ENCODE data around the gene HEXIM2. TPM values are rescaled to one million over a fixed set of nuclear protein-coding genes. Genes with fewer than 3 reads are reported as not detected.

Gene HEXIM2
- polyA plus RNA-seq, 4 donors = 8.7 to 19.3 (median 10.5) TPM

DNA sequence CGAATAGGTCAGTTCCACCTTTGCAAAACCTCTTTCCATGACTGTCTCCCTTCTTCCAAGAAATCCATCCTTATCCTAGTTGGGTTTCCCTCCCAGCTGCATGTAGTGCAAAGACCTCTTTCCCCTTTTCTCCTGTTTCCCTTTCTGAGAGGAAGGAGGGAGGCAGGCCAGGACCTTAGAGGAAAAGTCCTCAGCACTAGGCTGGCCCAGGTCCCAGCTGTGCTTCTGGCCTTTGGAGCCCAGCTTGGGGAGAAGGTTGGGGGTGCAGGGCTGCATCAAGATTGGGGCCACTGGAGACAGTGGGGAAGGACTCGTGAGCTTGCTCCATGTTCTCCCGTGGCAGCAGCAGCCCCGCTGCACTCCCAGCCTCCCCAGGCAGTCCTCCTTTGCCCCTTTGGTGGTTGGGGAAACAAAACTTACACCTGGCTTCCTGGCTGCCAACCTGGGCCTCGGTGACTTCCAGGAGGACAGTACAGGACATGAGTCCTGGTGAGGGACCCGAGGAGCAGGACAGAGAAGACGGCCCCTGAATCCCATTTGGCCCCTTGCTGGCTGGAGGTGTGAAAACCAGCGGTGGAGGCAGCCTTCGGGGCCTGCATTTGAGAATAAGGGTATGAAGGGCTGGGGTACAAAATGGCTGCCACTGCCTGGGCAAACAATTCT, 481 bp downstream of the HEXIM2 start:
- DNase-seq (ENCODE audit: low read depth in 4 of 4, low spot score in 3 of 4) = no peak

DNA sequence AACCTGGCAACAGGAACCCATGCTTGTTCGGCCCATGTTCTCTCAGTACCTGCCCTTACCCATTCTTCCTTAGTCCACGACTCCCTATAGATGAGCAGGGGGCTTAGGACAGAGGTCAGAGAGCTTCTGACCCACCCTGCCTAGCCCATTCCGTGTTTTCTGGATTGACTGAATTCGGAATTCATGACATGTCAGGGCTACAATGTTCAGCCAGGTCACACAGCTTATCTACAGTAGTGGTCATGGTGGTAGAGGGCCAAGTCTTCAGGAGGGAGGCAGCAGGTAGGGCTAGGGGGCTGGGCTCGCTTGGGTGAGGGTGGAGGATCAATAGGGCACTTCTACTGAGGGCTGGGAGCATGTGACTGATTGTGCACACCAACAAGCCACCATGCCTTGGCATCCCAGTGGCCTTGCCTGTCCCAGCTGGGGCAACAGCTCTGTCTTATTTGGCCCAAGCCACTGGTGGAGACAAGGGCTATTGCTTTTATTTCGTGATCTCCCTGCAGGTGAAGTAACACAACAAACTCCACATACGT, 3.1 kb downstream of the HEXIM2 start:
- no peak for DNase-seq (ENCODE audit: low read depth in 4 of 4, low spot score in 3 of 4)

DNA sequence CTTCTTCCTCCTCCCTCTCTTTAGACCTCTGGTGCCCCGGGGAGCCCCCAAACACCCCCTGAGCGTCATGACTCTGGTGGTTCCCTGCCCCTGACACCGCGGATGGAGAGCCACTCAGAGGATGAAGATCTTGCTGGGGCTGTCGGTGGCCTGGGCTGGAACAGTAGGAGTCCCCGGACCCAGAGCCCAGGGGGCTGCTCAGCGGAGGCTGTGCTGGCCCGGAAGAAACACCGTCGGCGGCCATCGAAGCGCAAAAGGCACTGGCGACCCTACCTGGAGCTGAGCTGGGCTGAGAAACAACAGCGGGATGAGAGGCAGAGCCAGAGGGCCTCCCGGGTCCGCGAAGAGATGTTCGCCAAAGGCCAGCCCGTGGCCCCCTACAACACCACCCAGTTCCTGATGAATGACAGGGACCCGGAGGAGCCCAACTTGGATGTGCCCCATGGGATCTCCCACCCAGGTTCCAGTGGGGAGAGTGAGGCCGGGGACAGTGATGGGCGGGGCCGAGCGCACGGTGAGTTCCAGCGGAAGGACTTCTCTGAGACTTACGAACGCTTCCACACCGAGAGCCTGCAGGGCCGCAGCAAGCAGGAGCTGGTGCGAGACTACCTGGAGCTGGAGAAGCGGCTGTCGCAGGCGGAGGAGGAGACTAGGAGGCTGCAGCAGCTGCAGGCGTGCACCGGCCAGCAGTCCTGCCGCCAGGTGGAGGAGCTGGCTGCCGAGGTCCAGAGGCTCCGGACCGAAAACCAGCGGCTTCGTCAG, 7.5 kb downstream of the HEXIM2 start:
- DNase-seq (ENCODE audit: low read depth in 4 of 4, low spot score in 3 of 4) = no peak

DNA sequence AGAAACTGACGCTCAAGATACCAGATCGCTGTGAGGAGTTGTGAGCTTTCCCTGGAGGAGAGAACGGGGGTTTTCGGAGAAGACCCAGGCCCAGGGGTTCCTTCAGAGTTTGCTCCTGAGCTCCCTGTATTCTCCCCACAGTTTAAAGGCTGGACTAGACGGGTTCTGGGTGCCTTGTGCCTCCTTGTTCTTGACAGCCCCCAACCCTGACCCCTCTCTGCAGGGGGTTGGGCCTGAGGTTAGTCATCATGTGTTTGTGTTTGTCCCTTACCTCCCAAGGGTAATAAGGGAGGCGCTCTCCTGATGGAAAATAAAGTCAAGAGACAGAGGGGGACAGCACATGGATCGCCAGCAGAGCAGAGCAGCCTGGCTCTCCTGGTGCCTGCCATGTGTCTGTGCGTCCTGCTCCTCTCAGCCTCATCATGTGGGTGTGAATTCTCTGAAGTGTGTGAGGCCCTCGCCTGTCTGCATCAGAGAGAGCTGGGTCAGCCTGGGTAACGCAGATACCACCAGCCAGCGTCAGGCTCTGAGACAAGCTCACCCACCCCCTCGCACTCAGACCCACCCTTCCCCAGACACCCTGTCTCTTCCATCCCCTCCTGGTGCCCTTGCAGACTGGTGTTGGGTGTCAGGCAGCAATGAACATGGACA, 8.7 kb downstream of the HEXIM2 start:
- DNase-seq (ENCODE audit: low read depth in 4 of 4, low spot score in 3 of 4) = no peak

DNA sequence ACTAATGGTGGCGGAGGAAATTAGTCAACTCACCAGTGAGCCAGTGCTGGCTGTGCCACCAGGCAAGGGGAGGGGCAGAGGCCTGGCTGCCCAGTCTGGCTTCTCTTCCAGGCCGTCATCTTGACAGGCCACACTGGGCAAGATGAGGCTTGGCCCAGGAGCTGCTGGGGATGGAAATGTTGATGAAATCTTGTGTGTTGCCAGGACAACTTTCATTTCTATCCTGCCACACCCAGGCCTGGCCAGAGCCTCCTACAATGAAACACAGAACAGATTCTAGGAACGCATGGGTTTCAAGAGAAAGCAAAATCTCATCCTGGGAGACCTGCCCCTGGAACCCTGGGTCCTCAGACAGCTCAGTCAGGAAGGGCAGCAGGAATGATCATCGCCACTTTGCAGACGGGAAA, 9.3 kb downstream of the HEXIM2 start:
- no peak for DNase-seq (ENCODE audit: low read depth in 4 of 4, low spot score in 3 of 4)

DNA sequence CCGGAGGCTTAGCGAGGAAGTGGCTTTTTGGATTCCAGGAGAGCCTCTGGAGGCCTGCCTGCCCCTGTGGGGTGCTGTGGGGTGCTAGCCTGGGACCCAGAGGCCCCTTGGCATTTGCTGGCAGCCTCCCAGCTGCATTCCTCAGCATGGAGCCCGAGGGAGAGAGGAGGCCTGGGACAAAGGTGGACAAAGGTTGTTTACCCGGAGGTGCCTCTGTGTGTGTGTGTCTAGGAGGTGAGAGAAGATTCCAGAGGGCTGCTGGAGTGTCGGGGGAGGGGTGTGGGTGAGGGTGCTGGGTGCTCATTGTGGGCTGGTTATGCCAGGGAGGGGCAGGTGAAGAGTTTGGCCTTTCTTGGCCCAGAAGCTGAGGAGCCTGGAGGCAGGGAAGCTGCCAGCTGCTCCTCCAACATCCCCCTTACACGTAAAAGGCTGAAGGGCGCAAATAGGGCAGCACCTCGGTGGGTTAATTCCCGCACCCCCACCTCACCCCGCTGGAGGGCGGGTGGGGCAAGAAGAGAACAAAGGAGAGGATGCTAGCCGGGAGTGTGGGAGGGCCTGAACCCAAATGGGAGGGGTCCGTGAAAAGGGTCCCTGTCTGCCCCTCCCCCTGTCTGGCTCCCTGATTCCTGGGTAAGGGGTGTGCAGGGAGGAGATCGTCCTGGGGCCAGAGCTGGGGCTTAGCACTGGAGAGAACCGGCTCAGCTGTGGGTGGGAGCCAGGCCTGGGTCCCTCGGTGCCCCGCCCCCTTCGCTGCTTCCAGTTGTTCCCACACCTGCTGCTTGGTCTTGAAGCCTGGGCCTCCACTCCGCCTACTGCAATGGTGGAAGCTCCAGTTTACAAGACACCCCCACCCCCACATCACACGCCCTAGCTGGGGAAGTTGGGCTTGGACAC, 9.9 kb downstream of the HEXIM2 start:
- no peak for DNase-seq (ENCODE audit: low read depth in 4 of 4, low spot score in 3 of 4)

DNA sequence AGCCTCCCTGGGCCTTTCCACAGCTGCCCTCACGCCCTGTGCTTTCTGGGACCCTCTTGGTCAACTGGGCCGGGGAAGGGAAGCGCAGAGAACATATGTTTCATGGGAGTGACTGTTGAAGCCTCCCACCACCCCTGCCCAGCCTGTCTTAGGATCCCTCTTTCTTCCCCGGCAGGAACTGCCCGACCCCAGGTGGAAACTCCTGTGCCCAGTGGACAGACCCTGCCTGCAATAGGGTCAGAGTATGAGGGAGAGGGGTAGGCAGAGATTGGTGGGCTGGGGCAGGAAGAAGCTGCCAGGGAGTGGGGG, 10.5 kb downstream of the HEXIM2 start:
- DNase-seq (ENCODE audit: low read depth in 4 of 4, low spot score in 3 of 4) = no peak

DNA sequence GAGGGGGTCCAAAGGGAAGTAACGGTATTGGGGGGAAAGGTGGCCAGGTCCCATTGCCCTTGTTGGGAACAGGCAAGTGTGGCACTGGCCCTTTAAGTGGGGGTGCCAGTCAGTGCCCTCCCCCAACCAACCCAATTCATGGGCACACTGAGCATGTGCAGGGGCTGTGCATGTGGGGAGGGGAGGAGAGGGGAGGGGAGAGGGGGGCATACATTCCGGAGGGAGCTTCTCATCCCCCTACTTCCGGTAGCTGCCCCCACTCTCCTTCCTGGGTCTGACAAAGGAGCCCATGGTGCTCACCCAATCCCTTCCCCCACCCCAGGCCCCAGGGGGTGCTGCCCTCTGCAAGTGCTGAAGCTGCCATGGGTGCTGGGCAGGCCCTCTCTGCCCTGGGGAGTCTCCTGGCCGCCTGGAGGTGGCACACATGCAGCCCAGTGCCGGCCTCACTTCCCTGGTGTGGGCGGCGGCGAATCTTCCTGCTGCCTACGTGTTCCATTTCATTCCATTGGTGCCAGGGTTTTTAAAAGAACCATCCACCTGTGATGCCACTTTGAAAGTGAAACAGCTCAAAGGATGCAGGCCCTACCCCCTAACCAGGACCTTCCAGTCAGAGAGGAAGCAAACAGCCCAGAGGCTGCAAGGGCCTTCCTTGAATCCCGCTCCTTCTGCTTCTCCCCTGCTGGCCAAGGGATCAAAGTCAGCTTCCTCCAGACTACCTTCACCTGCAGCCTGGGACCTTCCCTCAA, 11.0 kb downstream of the HEXIM2 start:
- peak in 3 of 4 donors; percentile 69 to 81 (median 71) for DNase-seq (ENCODE audit: low read depth in 4 of 4, low spot score in 3 of 4)

DNA sequence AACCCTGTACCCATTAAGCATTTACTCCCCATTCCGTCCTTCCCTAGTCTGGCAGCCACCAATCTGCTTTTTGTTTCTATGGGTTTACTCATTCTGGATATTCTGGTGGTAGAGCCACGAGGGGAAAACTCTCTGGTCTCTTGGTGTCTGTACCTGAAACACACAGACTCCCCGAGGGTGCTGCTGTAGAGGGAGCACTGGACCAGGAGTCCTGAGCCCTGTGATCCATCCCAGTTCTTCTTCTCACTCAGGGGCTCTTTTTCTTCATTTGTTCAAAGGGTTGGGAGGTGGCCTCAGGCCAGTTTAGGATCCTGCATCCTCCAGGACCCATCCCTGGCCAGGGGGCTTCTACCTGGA, 14.1 kb downstream of the HEXIM2 start:
- no peak for DNase-seq (ENCODE audit: low read depth in 4 of 4, low spot score in 3 of 4)

DNA sequence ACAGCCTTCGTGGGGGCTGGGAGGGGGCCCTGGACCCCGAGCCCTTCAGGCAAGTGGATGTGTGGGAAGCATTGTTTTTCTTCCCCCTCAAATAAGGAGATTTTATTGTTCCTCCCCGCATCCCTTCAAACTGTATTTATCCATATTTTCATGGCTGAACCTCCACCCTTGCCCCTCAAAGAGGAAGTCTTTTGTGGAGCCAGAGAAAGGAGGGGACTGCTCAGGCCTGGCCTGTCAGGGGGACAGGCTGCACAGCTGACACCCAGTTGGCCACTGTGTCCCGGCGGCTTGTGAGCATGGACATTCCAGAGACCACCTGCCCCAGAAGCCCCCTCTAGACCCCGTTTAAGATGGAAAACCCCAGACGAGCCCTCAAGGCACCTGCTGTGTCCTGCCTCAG, 15.9 kb downstream of the HEXIM2 start:
- no peak for DNase-seq (ENCODE audit: low read depth in 4 of 4, low spot score in 3 of 4)

DNA sequence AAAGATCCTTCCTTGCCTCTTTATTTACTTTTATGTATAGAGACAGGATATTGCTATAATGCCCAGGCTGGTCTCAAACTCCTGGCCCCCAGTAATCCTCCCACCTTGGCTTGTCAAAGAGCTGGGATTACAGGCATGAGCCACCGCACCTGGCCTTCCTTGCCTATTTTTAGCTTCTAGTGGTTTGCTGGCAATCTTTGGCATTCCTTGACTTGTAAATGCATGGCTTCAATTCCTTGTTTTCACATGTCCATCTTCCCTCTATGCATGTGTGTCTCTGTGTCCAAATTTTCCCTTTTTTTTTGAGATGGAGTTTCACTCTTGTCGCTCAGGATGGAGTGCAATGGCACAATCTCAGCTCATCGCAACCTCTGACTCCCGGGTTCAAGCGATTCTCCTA, 22.5 kb downstream of the HEXIM2 start:
- no peak for DNase-seq (ENCODE audit: low read depth in 4 of 4, low spot score in 3 of 4)

DNA sequence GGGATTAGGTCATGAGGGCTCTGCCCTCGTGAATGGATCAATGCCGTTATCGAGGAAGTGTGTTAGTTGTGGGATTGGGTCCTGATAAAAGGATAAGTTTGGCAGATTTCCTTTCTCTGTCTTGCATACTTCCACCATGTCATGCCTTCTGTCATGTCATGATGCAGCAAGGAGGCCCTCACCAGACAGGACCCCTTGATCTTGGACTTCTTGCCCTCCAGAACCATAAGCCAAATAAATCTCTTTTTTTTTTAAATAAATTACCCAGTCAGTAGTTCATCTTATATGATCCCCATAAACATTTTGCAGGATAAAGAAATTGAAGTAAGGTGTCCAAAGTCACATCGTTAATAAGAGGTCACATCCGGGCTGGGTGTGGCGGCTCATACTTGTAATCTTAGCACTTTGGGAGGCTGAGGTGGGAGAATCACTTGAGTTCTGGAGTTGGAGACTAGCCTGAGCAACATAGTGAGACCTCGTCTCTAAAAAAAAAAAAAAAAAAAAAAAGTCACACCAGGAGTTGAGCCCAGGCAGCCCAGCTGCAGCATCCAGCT, 25.2 kb downstream of the HEXIM2 start:
- DNase-seq (ENCODE audit: low read depth in 4 of 4, low spot score in 3 of 4) = no peak

DNA sequence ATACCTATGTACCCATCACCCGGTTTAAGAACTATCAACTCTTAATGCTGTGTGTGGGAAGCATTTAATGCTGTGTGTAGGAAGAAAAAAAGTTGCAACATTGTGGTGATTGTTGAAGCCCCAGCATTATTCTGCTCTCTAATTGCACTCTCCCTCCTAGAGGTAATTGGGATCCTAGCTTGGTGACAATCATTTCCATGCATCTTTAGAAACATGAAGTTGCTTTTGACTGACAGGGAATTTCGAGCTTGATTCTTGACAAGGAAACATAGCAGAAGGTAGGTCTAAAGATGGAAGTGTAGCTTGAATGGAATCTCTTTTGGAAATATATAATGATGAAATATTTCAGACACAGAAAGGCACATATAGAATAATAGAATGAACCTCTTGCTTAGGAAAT, 27.3 kb downstream of the HEXIM2 start:
- no peak for DNase-seq (ENCODE audit: low read depth in 4 of 4, low spot score in 3 of 4)

DNA sequence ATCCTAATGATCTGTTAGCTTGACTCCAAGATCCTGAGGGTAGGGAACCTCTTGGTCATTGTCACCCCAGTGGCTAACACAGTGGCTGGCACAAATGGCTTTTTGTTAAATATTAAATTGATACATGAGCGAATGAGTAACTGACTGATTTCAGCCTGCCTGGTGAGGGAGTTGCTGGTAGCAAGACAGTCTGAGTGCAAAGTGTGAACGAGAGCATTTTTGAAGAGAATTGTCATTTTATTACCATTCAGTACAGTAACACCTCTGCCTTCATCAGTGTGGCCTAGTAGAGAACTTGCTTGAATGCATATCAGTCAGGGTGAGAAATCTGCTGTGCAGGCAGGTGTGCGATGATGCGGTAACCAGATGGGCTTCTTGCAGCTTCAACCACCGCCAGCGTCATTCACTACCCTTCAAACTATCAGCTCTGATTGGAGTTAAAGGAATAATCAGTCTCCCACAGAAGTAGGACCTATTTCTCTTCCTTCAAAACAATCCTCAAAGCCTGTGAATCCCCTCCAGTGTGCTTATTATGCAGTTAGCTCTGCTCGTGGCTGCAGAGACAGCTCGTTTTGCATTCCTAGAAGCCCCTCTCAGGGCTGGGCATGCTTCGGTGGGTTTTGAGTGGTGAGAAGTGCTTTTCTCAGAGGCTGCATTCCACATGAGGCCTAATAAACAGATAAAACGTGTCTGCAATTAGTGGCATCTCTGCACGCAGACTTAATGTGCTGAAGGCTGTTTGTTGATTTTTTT, 29.0 kb downstream of the HEXIM2 start:
- DNase-seq (ENCODE audit: low read depth in 4 of 4, low spot score in 3 of 4) = no peak

DNA sequence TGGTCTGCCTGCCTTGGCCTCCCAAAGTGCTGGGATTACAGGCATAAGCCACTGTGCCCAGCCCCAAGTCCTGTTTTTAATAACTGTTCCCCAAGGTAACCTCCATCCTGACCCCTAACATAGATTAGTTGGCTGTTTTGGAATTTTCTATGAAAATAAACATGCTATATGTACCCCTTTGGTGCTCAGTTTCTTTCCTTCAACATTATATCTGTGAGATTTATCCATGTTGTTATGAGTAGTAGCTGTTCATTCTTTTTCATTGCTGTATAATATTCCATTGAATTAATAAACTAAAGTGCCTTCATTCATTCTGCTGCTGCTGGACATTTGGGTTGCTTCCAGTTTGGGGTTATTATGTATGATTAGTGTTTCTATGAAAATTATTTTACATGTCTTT, 33.7 kb downstream of the HEXIM2 start:
- no peak for DNase-seq (ENCODE audit: low read depth in 4 of 4, low spot score in 3 of 4)

DNA sequence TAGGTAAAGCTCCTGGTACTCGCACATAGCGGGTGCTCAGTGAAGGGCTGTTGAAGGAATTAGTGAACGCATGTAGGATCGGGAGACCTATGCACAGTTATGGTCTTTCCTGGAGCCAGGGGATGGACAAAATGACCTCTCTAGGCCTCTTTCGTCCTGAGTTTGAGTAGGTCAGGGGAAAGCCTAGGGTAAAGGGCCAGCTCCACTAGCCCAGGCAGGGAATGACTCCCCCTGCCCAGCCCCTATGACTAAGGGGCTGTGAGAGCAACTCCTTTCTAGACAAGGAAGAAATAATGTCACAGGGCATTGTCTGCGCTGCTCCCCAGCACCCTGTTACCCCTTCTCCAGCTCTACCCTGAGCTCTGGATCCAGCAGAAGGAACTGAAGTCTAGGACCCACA, 35.4 kb downstream of the HEXIM2 start:
- DNase-seq (ENCODE audit: low read depth in 4 of 4, low spot score in 3 of 4) = no peak

DNA sequence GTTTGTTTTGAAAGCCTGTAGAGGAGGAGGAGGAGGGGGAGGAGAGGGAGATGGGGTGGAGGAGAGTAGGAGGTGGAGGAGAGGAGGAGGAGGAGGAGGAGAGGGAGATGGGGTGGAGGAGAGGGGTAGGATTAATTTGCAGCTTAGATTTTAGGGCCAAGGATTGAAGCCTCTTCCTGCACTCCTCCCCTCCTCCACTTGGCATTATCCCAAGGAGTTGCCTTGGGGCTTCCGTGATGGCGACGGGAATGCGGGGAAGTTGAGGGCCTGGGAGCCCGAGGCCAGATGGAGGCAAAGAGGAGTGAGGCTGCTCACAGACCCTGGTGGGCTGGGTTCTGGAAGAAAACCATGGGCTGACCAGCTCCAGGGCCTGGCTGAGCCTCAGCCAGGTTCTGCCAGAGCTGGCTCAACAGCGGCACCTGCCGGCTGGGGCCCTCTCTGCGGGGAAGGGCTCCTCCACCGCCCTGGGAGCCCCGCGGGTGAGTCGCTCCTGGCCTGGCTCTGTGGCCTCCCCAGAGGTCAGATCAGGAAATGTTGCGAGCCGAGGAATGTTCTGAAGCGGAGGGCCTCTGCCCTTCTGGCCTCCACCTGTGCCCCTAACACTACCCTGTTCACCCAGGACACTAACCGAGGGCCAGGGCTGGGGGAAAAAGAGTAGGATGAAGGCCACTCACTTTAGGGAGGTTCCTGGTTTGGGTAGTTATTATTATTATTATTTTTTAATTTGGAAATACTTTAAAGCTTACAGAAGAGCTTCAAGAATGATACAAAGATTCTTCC, 36.1 kb downstream of the HEXIM2 start:
- peak; percentile 66 to 73 (median 70) for DNase-seq (ENCODE audit: low read depth in 4 of 4, low spot score in 3 of 4)

DNA sequence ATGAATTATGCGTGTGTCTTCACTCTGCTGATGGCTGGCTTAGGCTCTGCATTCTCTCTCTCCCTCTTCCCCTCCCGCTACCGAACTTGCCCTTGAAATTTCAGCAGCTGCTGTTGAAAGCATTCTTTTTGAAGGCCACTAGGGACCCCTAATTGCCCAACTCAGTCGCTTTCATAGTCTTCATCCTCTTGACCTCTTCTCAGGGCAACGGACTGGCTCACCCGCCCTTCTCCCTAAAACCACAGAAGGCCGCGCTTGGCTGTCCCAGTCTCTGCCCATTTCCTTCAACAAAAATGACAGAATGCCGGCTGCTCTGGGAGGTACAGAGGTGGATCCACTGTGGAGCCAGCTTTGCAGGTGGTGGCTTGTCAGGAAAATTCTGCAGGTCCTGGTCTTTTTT, 39.0 kb downstream of the HEXIM2 start:
- no peak for DNase-seq (ENCODE audit: low read depth in 4 of 4, low spot score in 3 of 4)

Data from left renal pelvis (tissue), 4 donors.